Measurements from ENCODE around the gene KCNK13.

DNA sequence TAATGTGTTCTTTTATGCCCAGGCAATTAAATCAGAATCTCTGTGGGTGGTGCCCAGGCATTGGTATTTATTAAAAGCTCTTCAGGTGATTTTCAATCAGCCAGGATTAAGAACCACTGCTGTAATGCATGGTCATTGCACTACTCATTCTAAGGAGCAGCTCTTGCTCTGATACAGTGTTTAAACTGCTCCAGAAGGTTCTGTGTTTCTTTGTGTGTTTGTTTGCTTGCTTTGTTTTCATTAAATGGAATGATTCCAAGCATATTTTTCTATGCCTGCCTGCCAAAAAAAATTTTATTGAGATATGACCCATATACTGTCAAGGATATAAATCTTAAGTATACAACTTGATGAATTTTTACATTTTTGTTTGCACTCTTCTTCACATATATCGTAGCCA, 54.0 kb downstream of the KCNK13 start:
- TF ChIP-seq, protein P1, sequence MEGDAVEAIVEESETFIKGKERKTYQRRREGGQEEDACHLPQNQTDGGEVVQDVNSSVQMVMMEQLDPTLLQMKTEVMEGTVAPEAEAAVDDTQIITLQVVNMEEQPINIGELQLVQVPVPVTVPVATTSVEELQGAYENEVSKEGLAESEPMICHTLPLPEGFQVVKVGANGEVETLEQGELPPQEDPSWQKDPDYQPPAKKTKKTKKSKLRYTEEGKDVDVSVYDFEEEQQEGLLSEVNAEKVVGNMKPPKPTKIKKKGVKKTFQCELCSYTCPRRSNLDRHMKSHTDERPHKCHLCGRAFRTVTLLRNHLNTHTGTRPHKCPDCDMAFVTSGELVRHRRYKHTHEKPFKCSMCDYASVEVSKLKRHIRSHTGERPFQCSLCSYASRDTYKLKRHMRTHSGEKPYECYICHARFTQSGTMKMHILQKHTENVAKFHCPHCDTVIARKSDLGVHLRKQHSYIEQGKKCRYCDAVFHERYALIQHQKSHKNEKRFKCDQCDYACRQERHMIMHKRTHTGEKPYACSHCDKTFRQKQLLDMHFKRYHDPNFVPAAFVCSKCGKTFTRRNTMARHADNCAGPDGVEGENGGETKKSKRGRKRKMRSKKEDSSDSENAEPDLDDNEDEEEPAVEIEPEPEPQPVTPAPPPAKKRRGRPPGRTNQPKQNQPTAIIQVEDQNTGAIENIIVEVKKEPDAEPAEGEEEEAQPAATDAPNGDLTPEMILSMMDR (IDR thresholded peaks at IDR 0.05) = no peak
- TF ChIP-seq NFIC (IDR thresholded peaks at IDR 0.05; ENCODE audit: borderline replicate concordance) (no peak), RCOR1 (IDR thresholded peaks at IDR 0.05; ENCODE audit: low read length) (no peak), EP300 (IDR thresholded peaks at IDR 0.05; ENCODE audit: borderline replicate concordance in 1 of 2, low read depth in 1 of 2, low read length in 1 of 2) (no peak), RFX5 (IDR thresholded peaks at IDR 0.05; ENCODE audit: low read length) (no peak)

Measured in SK-N-SH (cell line).